ENCODE results near the gene ATP5PD. TPM values are rescaled to one million over a fixed set of nuclear protein-coding genes. Genes with fewer than 3 reads are reported as not detected.

The ATP5PD gene
- total RNA-seq, 1 experiment from 2014 or later, result 344 TPM

DNA sequence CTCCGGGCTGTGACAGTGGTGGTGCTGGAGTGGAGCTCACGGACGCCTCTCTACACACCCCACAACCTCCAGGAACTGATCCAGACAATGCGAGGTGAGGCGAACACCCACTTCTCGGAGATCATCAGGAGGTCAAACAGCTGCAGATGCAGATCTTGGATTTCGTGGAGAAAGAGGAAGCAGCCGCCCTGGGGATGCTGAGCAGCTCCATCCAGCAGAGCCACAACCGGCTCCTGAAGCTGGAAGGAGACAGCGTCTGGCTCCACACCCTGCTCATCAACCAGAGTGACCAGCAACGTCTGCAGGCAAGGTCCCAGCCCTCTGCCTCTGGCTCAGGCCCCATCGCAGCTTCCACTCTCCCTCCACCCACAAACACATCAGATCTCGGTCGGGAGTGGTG, 27.8 kb upstream of the ATP5PD start:
- no peaks in the 10 kb centered on the region for H3K36me3 Mint-ChIP-seq (ENCODE audit: insufficient read depth in 1 of 3, low read depth in 3 of 3)
- no CpG with 5 or more reads among the region's 14 CpGs for WGBS (ENCODE audit: extremely low coverage, insufficient read length, low lambda C conversion rate)
- H3K9ac ChIP-seq (ENCODE audit: extremely low read depth, insufficient read length, low read length), result no peak overlapping the region

More for the DNA sequence above, 27.8 kb upstream of the ATP5PD start:
- Histone ChIP-seq H3K4me1 (ENCODE audit: insufficient read depth, low read length) (no peaks in the 10 kb centered on the region; the same call in 1 of the 2 replicates), H3K27ac (ENCODE audit: insufficient read length, low read depth, low read length) (no peak overlapping the region), H3T11ph (ENCODE audit: low read length) (no peak overlapping the region), H3K79me2 (ENCODE audit: insufficient read depth, low read length) (no peaks in the 10 kb centered on the region), H2BK20ac (ENCODE audit: low read depth, low read length, poor library complexity, severe bottlenecking) (no peak overlapping the region), H3K23ac (ENCODE audit: insufficient read length, low read depth, low read length) (no peak overlapping the region), H2AFZ (ENCODE audit: low read length) (no peak overlapping the region), H2BK5ac (ENCODE audit: insufficient read length, low read length) (no peak overlapping the region), H4K91ac (ENCODE audit: insufficient read length, low read depth, low read length) (no peak overlapping the region), H3K27me3 (ENCODE audit: insufficient read depth, low read length) (no peaks in the 10 kb centered on the region), H3K4ac (ENCODE audit: low read depth, low read length) (no peak overlapping the region), H3K18ac (ENCODE audit: insufficient read length, low read depth, low read length) (no peak overlapping the region), H4K8ac (replicated peaks; ENCODE audit: insufficient read length, low read depth, low read length) (no peak overlapping the region), H3K4me2 (ENCODE audit: insufficient read depth, insufficient read length, low read length) (no peak overlapping the region), H2AK5ac (ENCODE audit: insufficient read length, low read length) (no peak overlapping the region), H3K14ac (ENCODE audit: insufficient read depth, low read length) (no peak overlapping the region; the same call in 1 of the 2 replicates), H3K9me3 (ENCODE audit: control insufficient read depth, low read depth, low read length) (no peaks in the 10 kb centered on the region), H4K20me1 (ENCODE audit: control insufficient read depth, insufficient read depth, insufficient read length) (no peaks in the 10 kb centered on the region), H3K79me1 (ENCODE audit: insufficient read depth, low read depth, low read length, poor library complexity, severe bottlenecking) (no peaks in the 10 kb centered on the region), H2BK120ac (ENCODE audit: low read depth, low read length, poor library complexity, severe bottlenecking) (no peak overlapping the region), H2BK15ac (ENCODE audit: low read depth, low read length) (no peak overlapping the region), H2BK12ac (ENCODE audit: insufficient read length, low read depth, low read length) (no peak overlapping the region), H3K23me2 (ENCODE audit: insufficient read length, low read depth, low read length, poor library complexity, severe bottlenecking) (no peaks in the 10 kb centered on the region), H3K56ac (ENCODE audit: insufficient read length, low read depth, low read length) (no peak overlapping the region), H4K5ac (ENCODE audit: insufficient read length, low read depth, low read length) (no peak overlapping the region)
- no peak for DNase-seq
- H3K27me3 Mint-ChIP-seq (ENCODE audit: low read depth), result no peaks in the 10 kb centered on the region; the same call in 1 of the 2 replicates
- no peak overlapping the region for H3K4me3 Mint-ChIP-seq
- H3K27ac Mint-ChIP-seq, result no peak overlapping the region; a peak in 1 of 7 replicates
- no peak for TF ChIP-seq CTCF (conservative IDR thresholded peaks at IDR 0.05)
- no peaks in the 10 kb centered on the region; a peak in 1 of 5 replicates for H3K9me3 Mint-ChIP-seq
- peaks cover 17 to 18% of the 10 kb centered on the region in 2 experiments for H3K4me1 Mint-ChIP-seq
